T-helper 2 cell treated with Interferon-gamma antibody and Interleukin-4, amounts not matched to agents 5 μg/mL and 100 μg/mL, for 36 hours (primary cell): ENCODE results near the gene ALK.

Experiments
- DNase-seq: peaks from one replicate; pipeline ENCODE4 v3.0.0; 2021; ENCODE audit warnings: low spot score
- H3K27ac Mint-ChIP-seq: one replicate; pipeline ENCODE4 v1.8.0; 2021; ENCODE audit warnings: mild to moderate bottlenecking, mixed read lengths
- H3K27me3 Mint-ChIP-seq: one replicate; pipeline ENCODE4 v1.8.0; 2021; ENCODE audit warnings: low read depth, mixed read lengths
- H3K36me3 Mint-ChIP-seq: one replicate; pipeline ENCODE4 v1.8.0; 2021; ENCODE audit warnings: low read depth, mixed read lengths
- H3K4me1 Mint-ChIP-seq: one replicate; pipeline ENCODE4 v1.8.0; 2021; ENCODE audit warnings: low read depth, mixed read lengths
- H3K4me3 Mint-ChIP-seq: one replicate; pipeline ENCODE4 v1.8.0; 2022; ENCODE audit warnings: mild to moderate bottlenecking, moderate library complexity, mixed read lengths
- H3K9me3 Mint-ChIP-seq: one replicate; pipeline ENCODE4 v1.8.0; 2021; ENCODE audit warnings: mixed read lengths

ALK gene

GRCh38 chr2:29628108-29628745 lies 293.2 kb downstream of the ALK start:
- Mint-ChIP-seq H3K27me3 (peaks cover 6% of the 10 kb centered on the region), H3K36me3 (no peaks in the 10 kb centered on the region), H3K27ac (no peak overlapping the region), H3K4me3 (no peak overlapping the region), H3K4me1 (no peaks in the 10 kb centered on the region), H3K9me3 (no peaks in the 10 kb centered on the region)
- DNase-seq = no peak

GRCh38 chr2:29627279-29627711 lies 294.1 kb downstream of the ALK start:
- no peaks in the 10 kb centered on the region for H3K36me3 Mint-ChIP-seq
- H3K4me1 Mint-ChIP-seq = no peaks in the 10 kb centered on the region
- no peak overlapping the region for H3K27ac Mint-ChIP-seq
- H3K4me3 Mint-ChIP-seq = no peak overlapping the region
- H3K27me3 Mint-ChIP-seq = peaks cover 6% of the 10 kb centered on the region
- H3K9me3 Mint-ChIP-seq = no peaks in the 10 kb centered on the region
- DNase-seq = no peak

GRCh38 chr2:29620890-29621289 lies 300.5 kb downstream of the ALK start:
- peaks cover 2% of the 10 kb centered on the region for H3K27me3 Mint-ChIP-seq
- H3K9me3 Mint-ChIP-seq = no peaks in the 10 kb centered on the region
- no peaks in the 10 kb centered on the region for H3K4me1 Mint-ChIP-seq
- no peaks in the 10 kb centered on the region for H3K36me3 Mint-ChIP-seq
- no peak for DNase-seq
- H3K4me3 Mint-ChIP-seq = no peak overlapping the region
- H3K27ac Mint-ChIP-seq = no peak overlapping the region

GRCh38 chr2:29619689-29620088 lies 301.7 kb downstream of the ALK start:
- Mint-ChIP-seq H3K27ac (no peak overlapping the region), H3K27me3 (peaks cover 2% of the 10 kb centered on the region), H3K9me3 (no peaks in the 10 kb centered on the region), H3K36me3 (no peaks in the 10 kb centered on the region), H3K4me3 (no peak overlapping the region), H3K4me1 (no peaks in the 10 kb centered on the region)
- no peak for DNase-seq

- no peaks in the 10 kb centered on the region for H3K4me1 Mint-ChIP-seq
- H3K9me3 Mint-ChIP-seq = no peaks in the 10 kb centered on the region
- H3K27ac Mint-ChIP-seq = no peak overlapping the region
- H3K36me3 Mint-ChIP-seq = no peaks in the 10 kb centered on the region
- no peak overlapping the region for H3K4me3 Mint-ChIP-seq
- DNase-seq = no peak
- H3K27me3 Mint-ChIP-seq = peaks cover 5% of the 10 kb centered on the region
Observed at GRCh38 chr2:29618024-29618423, 303.4 kb downstream of the ALK start.

GRCh38 chr2:29617351-29617750 lies 304.0 kb downstream of the ALK start:
- DNase-seq = no peak
- no peaks in the 10 kb centered on the region for H3K4me1 Mint-ChIP-seq
- H3K27ac Mint-ChIP-seq = no peak overlapping the region
- H3K27me3 Mint-ChIP-seq = peaks cover 3% of the 10 kb centered on the region
- H3K9me3 Mint-ChIP-seq = no peaks in the 10 kb centered on the region
- no peak overlapping the region for H3K4me3 Mint-ChIP-seq
- no peaks in the 10 kb centered on the region for H3K36me3 Mint-ChIP-seq

GRCh38 chr2:29616569-29616968 lies 304.8 kb downstream of the ALK start:
- H3K36me3 Mint-ChIP-seq = no peaks in the 10 kb centered on the region
- H3K4me1 Mint-ChIP-seq = no peaks in the 10 kb centered on the region
- no peaks in the 10 kb centered on the region for H3K9me3 Mint-ChIP-seq
- H3K27ac Mint-ChIP-seq = no peak overlapping the region
- DNase-seq = no peak
- H3K27me3 Mint-ChIP-seq = peaks cover 3% of the 10 kb centered on the region
- H3K4me3 Mint-ChIP-seq = no peak overlapping the region

GRCh38 chr2:29615841-29616240 lies 305.5 kb downstream of the ALK start:
- Mint-ChIP-seq H3K4me1 (no peaks in the 10 kb centered on the region), H3K27me3 (peaks cover 3% of the 10 kb centered on the region), H3K36me3 (no peaks in the 10 kb centered on the region), H3K4me3 (no peak overlapping the region), H3K9me3 (no peaks in the 10 kb centered on the region), H3K27ac (no peak overlapping the region)
- no peak for DNase-seq

GRCh38 chr2:29615183-29615582 lies 306.2 kb downstream of the ALK start:
- H3K9me3 Mint-ChIP-seq = no peaks in the 10 kb centered on the region
- DNase-seq = no peak
- no peaks in the 10 kb centered on the region for H3K36me3 Mint-ChIP-seq
- H3K4me1 Mint-ChIP-seq = no peaks in the 10 kb centered on the region
- H3K27ac Mint-ChIP-seq = no peak overlapping the region
- peaks cover 3% of the 10 kb centered on the region for H3K27me3 Mint-ChIP-seq
- H3K4me3 Mint-ChIP-seq = no peak overlapping the region

- H3K36me3 Mint-ChIP-seq = no peaks in the 10 kb centered on the region
- H3K27ac Mint-ChIP-seq = no peak overlapping the region
- H3K9me3 Mint-ChIP-seq = no peaks in the 10 kb centered on the region
- no peak for DNase-seq
- H3K4me1 Mint-ChIP-seq = no peaks in the 10 kb centered on the region
- peaks cover 3% of the 10 kb centered on the region for H3K27me3 Mint-ChIP-seq
- no peak overlapping the region for H3K4me3 Mint-ChIP-seq
Observed at GRCh38 chr2:29614295-29614830, 307.0 kb downstream of the ALK start.

- Mint-ChIP-seq H3K27ac (no peak overlapping the region), H3K36me3 (no peaks in the 10 kb centered on the region), H3K27me3 (peaks cover 3% of the 10 kb centered on the region), H3K4me1 (no peaks in the 10 kb centered on the region), H3K4me3 (no peak overlapping the region), H3K9me3 (no peaks in the 10 kb centered on the region)
- DNase-seq = no peak
Observed at GRCh38 chr2:29613792-29614266, 307.6 kb downstream of the ALK start.

GRCh38 chr2:29613067-29613466 lies 308.3 kb downstream of the ALK start:
- no peak overlapping the region for H3K4me3 Mint-ChIP-seq
- H3K27ac Mint-ChIP-seq = no peak overlapping the region
- H3K27me3 Mint-ChIP-seq = peaks cover 3% of the 10 kb centered on the region
- no peaks in the 10 kb centered on the region for H3K4me1 Mint-ChIP-seq
- no peaks in the 10 kb centered on the region for H3K9me3 Mint-ChIP-seq
- no peaks in the 10 kb centered on the region for H3K36me3 Mint-ChIP-seq
- DNase-seq = no peak

- H3K4me1 Mint-ChIP-seq = peaks cover 2% of the 10 kb centered on the region
- H3K27me3 Mint-ChIP-seq = peaks cover 3% of the 10 kb centered on the region
- no peaks in the 10 kb centered on the region for H3K36me3 Mint-ChIP-seq
- DNase-seq = no peak
- no peak overlapping the region for H3K27ac Mint-ChIP-seq
- no peaks in the 10 kb centered on the region for H3K9me3 Mint-ChIP-seq
- no peak overlapping the region for H3K4me3 Mint-ChIP-seq
Observed at GRCh38 chr2:29612568-29612967, 308.8 kb downstream of the ALK start.

- Mint-ChIP-seq H3K4me3 (no peak overlapping the region), H3K27ac (no peak overlapping the region), H3K9me3 (no peaks in the 10 kb centered on the region), H3K27me3 (peaks cover 3% of the 10 kb centered on the region), H3K36me3 (no peaks in the 10 kb centered on the region), H3K4me1 (peaks cover 9% of the 10 kb centered on the region)
- no peak for DNase-seq
Observed at GRCh38 chr2:29611850-29612249, 309.5 kb downstream of the ALK start.

- Mint-ChIP-seq H3K4me3 (no peak overlapping the region), H3K27me3 (peaks cover 3% of the 10 kb centered on the region), H3K4me1 (peaks cover 11% of the 10 kb centered on the region), H3K36me3 (no peaks in the 10 kb centered on the region), H3K9me3 (no peaks in the 10 kb centered on the region), H3K27ac (no peak overlapping the region)
- DNase-seq = no peak
Observed at GRCh38 chr2:29611261-29611660, 310.1 kb downstream of the ALK start.
